ENCODE results near the gene TPTE.
"Not testable (repeated sequence)": the region's sequence is repeated elsewhere in the genome, so short reads cannot be mapped to it uniquely, and the experiment has no call there.

DNA sequence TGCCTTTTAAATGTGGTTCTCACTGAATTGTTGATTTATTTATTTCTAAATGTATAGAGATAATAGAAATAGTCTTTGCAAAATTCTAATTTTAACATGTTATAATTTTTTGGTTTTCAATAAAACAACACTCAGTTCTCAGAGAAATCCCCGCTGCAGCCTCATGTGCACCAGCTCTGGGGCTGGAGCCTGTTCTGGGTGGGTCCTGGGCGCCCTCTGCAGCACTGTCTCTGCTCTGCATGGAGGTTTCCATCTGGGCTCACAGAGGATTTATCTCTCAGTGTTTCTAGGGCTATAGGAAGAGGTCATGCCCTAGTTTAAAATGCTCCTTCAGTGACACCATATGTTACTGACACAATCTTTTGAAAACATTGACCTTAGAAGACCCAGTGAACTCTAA, 128.9 kb downstream of the TPTE start:
- TF ChIP-seq, protein P1, sequence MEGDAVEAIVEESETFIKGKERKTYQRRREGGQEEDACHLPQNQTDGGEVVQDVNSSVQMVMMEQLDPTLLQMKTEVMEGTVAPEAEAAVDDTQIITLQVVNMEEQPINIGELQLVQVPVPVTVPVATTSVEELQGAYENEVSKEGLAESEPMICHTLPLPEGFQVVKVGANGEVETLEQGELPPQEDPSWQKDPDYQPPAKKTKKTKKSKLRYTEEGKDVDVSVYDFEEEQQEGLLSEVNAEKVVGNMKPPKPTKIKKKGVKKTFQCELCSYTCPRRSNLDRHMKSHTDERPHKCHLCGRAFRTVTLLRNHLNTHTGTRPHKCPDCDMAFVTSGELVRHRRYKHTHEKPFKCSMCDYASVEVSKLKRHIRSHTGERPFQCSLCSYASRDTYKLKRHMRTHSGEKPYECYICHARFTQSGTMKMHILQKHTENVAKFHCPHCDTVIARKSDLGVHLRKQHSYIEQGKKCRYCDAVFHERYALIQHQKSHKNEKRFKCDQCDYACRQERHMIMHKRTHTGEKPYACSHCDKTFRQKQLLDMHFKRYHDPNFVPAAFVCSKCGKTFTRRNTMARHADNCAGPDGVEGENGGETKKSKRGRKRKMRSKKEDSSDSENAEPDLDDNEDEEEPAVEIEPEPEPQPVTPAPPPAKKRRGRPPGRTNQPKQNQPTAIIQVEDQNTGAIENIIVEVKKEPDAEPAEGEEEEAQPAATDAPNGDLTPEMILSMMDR (IDR thresholded peaks at IDR 0.05; ENCODE audit: insufficient read depth, low read depth, low read length): not testable (repeated sequence)
- not testable (repeated sequence) for TF ChIP-seq EZH2 (IDR thresholded peaks at IDR 0.05; ENCODE audit: insufficient read depth, low read length)

All from astrocyte (in vitro differentiated cells and primary cell).